Measurements from ENCODE around the gene GFRA4. TPM values are rescaled to one million over a fixed set of nuclear protein-coding genes. Genes with fewer than 3 reads are reported as not detected.

GFRA4 gene
- total RNA-seq, 4 donors from 2014 or later, result not detected

DNA sequence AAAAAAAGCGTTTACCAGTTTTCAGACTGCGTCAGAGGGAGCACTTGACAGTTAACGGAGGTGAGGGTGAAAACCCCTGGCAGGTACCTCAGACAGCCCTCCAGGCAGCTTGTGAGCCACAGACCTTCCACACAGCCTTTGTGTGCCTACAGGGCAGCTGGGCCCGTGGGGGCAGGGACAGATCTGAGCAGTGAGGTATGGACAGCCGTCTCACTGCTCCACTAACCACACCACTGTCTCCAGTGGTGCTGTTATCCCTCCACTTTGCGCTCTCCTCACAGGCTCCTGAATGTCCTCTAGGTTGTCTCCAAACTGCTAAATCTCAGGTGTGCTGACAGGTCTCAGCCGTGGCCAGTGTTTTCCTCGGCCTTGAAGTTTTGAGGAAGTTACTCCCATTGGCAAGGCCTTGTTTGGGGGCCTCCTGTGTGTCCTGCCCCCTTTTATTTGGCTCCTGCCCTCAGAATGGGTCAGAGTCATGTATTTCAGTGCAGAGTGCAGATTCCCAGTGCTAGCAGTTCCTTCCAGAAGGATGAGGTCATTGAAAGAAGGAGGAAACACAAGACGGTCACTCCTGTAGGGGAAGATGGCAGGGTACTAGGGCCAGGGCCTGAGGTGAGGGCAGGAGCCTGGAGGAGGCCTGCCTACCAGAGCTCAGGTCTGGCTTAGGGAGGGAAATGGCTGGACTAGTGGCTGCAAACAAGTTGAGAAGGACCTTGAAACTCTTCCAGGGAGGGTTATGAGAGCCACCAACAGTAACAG, 11.8 kb downstream of the GFRA4 start:
- Histone ChIP-seq H3K4me1 (no peaks in the 10 kb centered on the region), H3K9me3 (no peaks in the 10 kb centered on the region), H3K27ac (no peak overlapping the region), H3K27me3 (no peaks in the 10 kb centered on the region), H3K4me3 (no peak overlapping the region), H3K36me3 (peaks cover 0 to 36% of the 10 kb centered on the region in 2 donors)
- TF ChIP-seq, protein P1, sequence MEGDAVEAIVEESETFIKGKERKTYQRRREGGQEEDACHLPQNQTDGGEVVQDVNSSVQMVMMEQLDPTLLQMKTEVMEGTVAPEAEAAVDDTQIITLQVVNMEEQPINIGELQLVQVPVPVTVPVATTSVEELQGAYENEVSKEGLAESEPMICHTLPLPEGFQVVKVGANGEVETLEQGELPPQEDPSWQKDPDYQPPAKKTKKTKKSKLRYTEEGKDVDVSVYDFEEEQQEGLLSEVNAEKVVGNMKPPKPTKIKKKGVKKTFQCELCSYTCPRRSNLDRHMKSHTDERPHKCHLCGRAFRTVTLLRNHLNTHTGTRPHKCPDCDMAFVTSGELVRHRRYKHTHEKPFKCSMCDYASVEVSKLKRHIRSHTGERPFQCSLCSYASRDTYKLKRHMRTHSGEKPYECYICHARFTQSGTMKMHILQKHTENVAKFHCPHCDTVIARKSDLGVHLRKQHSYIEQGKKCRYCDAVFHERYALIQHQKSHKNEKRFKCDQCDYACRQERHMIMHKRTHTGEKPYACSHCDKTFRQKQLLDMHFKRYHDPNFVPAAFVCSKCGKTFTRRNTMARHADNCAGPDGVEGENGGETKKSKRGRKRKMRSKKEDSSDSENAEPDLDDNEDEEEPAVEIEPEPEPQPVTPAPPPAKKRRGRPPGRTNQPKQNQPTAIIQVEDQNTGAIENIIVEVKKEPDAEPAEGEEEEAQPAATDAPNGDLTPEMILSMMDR (IDR thresholded peaks at IDR 0.05 in 4 of 5, conservative IDR thresholded peaks at IDR 0.05 in 1 of 5), result no peak
- no peak for TF ChIP-seq POLR2A (IDR thresholded peaks at IDR 0.05)
- intact Hi-C loops (cut with DNase I; ENCODE audit: low total_unique reads), result no loop called here
- no peak for DNase-seq
- no peak for ATAC-seq
- in situ Hi-C loops (cut with MboI; ENCODE audit: low sequenced_read_pairs in 4 of 4), result no loop called here

DNA sequence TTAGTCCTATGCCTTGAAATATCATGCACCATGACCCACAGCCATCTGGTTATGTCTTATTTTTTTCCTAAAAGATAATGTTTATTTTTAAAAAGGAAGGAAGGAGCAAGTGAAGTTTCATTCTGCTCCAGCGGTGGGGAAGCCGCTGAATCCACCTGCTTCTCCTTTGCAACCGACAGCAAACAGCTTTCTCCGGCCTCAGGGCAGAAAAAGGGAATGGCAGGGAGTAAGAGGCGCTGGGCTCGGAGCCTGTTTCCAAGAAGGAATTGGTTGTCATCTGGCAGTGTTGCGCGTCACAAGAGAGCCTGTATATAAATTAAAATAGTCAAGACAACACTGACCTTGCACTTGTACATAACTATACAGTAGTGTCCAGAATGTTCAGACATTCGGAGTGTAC, 14.2 kb downstream of the GFRA4 start:
- Histone ChIP-seq H3K36me3 (peaks cover 0 to 57% of the 10 kb centered on the region in 2 donors), H3K27ac (no peak overlapping the region), H3K4me3 (no peak overlapping the region), H3K9me3 (no peaks in the 10 kb centered on the region), H3K27me3 (no peaks in the 10 kb centered on the region), H3K4me1 (no peaks in the 10 kb centered on the region)
- intact Hi-C loops (cut with DNase I; ENCODE audit: low total_unique reads), result no loop called here
- DNase-seq, result no peak
- TF ChIP-seq, protein P1 (IDR thresholded peaks at IDR 0.05 in 4 of 5, conservative IDR thresholded peaks at IDR 0.05 in 1 of 5), result no peak
- TF ChIP-seq POLR2A (IDR thresholded peaks at IDR 0.05), result no peak
- in situ Hi-C loops (cut with MboI; ENCODE audit: low sequenced_read_pairs in 4 of 4), result no loop called here
- no peak for ATAC-seq

DNA sequence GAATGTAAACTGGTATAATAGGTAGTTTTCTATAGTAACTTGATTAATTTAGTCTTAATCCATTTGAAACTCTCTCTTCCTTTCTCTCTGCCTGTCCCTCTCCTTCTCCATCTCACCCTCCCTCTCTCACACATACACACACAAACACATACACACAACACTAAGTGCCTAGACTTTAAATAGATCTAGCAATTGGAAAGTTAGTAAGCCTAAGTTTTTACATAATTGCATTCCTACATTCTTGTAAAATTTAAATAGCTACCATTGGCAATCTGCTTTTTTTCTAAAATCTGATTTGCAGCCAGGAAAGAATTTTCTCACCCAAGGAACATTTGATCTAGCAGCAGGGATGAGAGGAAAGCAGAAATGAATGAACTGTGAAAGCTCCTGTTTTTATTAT, 15.7 kb downstream of the GFRA4 start:
- no peak for DNase-seq
- no peak overlapping the region for H3K27ac ChIP-seq
- H3K36me3 ChIP-seq, result peaks cover 0 to 57% of the 10 kb centered on the region in 2 donors
- intact Hi-C loops (cut with DNase I; ENCODE audit: low total_unique reads), result no loop called here
- H3K4me1 ChIP-seq, result no peaks in the 10 kb centered on the region
- in situ Hi-C loops (cut with MboI; ENCODE audit: low sequenced_read_pairs in 4 of 4), result no loop called here
- ATAC-seq, result no peak
- H3K9me3 ChIP-seq, result no peaks in the 10 kb centered on the region
- H3K27me3 ChIP-seq, result no peaks in the 10 kb centered on the region
- no peak for TF ChIP-seq POLR2A (IDR thresholded peaks at IDR 0.05)
- TF ChIP-seq, protein P1 (IDR thresholded peaks at IDR 0.05 in 4 of 5, conservative IDR thresholded peaks at IDR 0.05 in 1 of 5), result no peak
- H3K4me3 ChIP-seq, result no peak overlapping the region

DNA sequence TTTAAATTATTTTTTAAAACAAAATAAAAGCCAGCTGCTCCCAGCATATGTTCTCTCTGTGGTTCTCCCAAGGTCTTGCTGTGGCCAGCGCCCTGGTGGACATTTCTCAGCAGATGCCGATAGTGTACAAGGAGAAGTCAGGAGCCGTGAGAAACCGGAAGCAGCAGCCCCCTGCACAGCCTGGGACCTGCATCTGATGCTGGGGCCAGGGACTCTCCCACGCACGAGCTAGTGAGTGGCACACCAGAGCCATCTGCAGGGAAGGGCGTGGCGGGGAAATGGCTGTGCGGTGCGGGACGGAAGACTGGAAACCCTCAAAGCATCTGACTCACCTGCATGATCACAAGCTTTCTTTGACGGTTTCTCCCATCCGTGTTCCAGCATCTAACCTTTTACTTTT, 16.5 kb downstream of the GFRA4 start:
- TF ChIP-seq, protein P1 (IDR thresholded peaks at IDR 0.05 in 4 of 5, conservative IDR thresholded peaks at IDR 0.05 in 1 of 5), result no peak
- TF ChIP-seq POLR2A (IDR thresholded peaks at IDR 0.05), result no peak
- no peak overlapping the region for H3K27ac ChIP-seq
- no peaks in the 10 kb centered on the region for H3K4me1 ChIP-seq
- ATAC-seq (no peak), DNase-seq (no peak)
- in situ Hi-C loops (cut with MboI; ENCODE audit: low sequenced_read_pairs in 4 of 4), result no loop called here
- intact Hi-C loops (cut with DNase I; ENCODE audit: low total_unique reads), result no loop called here
- H3K36me3 ChIP-seq, result peaks cover 0 to 66% of the 10 kb centered on the region in 2 donors
- H3K27me3 ChIP-seq, result no peaks in the 10 kb centered on the region
- no peaks in the 10 kb centered on the region for H3K9me3 ChIP-seq
- no peak overlapping the region for H3K4me3 ChIP-seq

DNA sequence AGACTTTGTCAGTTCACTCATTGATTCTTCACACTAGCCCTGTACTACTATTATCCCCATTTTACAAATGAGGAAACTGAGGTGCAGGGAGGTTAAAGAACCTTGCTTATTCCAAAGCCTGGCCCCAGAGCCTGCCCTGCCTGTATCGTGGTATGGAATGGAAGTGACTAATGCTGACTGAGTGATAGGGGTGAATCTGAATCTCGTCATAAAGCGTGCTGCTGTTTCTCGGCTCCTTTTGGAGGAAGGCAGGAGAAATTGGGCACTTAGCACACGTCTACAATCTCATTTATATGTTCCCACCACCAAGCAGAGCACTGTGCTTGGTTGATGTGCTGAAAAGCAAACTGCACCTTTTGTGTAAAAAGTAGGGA, 17.1 kb downstream of the GFRA4 start:
- DNase-seq (no peak), ATAC-seq (no peak)
- Histone ChIP-seq H3K9me3 (no peaks in the 10 kb centered on the region), H3K27me3 (no peaks in the 10 kb centered on the region), H3K36me3 (peaks cover 0 to 70% of the 10 kb centered on the region in 2 donors), H3K27ac (no peak overlapping the region), H3K4me1 (no peaks in the 10 kb centered on the region), H3K4me3 (no peak overlapping the region)
- in situ Hi-C loops (cut with MboI; ENCODE audit: low sequenced_read_pairs in 4 of 4), result no loop called here
- TF ChIP-seq, protein P1 (IDR thresholded peaks at IDR 0.05 in 4 of 5, conservative IDR thresholded peaks at IDR 0.05 in 1 of 5), result no peak
- no peak for TF ChIP-seq POLR2A (IDR thresholded peaks at IDR 0.05)
- intact Hi-C loops (cut with DNase I; ENCODE audit: low total_unique reads), result no loop called here
